ENCODE measurements around the gene ABCG8.

GRCh38 chr2:43819491-43820163, 19.1 kb upstream of the ABCG8 start:
- TF ChIP-seq TAF1 (IDR thresholded peaks at IDR 0.05; ENCODE audit: low read depth, low read length) (no peak), POLR2AphosphoS5 (IDR thresholded peaks at IDR 0.05; ENCODE audit: low read depth, low read length) (no peak), POLR2A (IDR thresholded peaks at IDR 0.05; ENCODE audit: low read depth, low read length) (no peak), SPI1 (IDR thresholded peaks at IDR 0.05; ENCODE audit: low read depth, low read length) (no peak), POU2F2 (IDR thresholded peaks at IDR 0.05; ENCODE audit: low read depth, low read length) (no peak)
